ENCODE data around the gene NT5M. TPM values are rescaled to one million over a fixed set of nuclear protein-coding genes. Genes with fewer than 3 reads are reported as not detected.
"Not testable (repeated sequence)": the region's sequence is repeated elsewhere in the genome, so short reads cannot be mapped to it uniquely, and the experiment has no call there.

NT5M gene
- polyA plus RNA-seq, 3 donors: 0.23 to 0.57 (median 0.25) TPM

GRCh38 chr17:17300624-17301568 is 2.3 kb upstream of the NT5M start:
- no peak overlapping the region for H3K27ac ChIP-seq (ENCODE audit: low read depth in 1 of 2, low read length in 2 of 2)
- H2AFZ ChIP-seq (ENCODE audit: insufficient read depth, low read depth, low read length, poor library complexity, severe bottlenecking): peak overlapping the region; percentile 86
- Mint-ChIP-seq H3K9me3 (peaks cover 0 to 2% (median 0%) of the 10 kb centered on the region in 7 donors), H3K27ac (no peak overlapping the region), H3K4me1 (peaks cover 38% of the 10 kb centered on the region), H3K36me3 (no peaks in the 10 kb centered on the region), H3K4me3 (peak overlapping the region; percentile 67 to 81), H3K27me3 (ENCODE audit: low read depth in 3 of 3) (peaks cover 5 to 17% (median 7%) of the 10 kb centered on the region in 3 donors)
- H4K20me1 ChIP-seq (ENCODE audit: insufficient read depth, low read length): no peaks in the 10 kb centered on the region
- peaks cover 0 to 6% of the 10 kb centered on the region in 2 donors for H3K27me3 ChIP-seq (ENCODE audit: control insufficient read depth in 2 of 2, insufficient read depth in 2 of 2, low read length in 2 of 2)
- H3K4me3 ChIP-seq (replicated peaks in 1 of 3; ENCODE audit: low read depth in 2 of 3, low read length in 3 of 3): peak overlapping the region; percentile 7 to 73 (median 31)
- H3K79me2 ChIP-seq (ENCODE audit: insufficient read depth, low read length): no peaks in the 10 kb centered on the region
- H3K4me1 ChIP-seq (ENCODE audit: control insufficient read depth in 1 of 2, insufficient read depth in 2 of 2, low read length in 2 of 2): peaks cover 32 to 46% of the 10 kb centered on the region in 2 donors
- no peaks in the 10 kb centered on the region for H3K9me3 ChIP-seq (replicated peaks in 1 of 2; ENCODE audit: control insufficient read depth in 1 of 2, insufficient read depth in 1 of 2, low read length in 2 of 2)
- under 1% methylated on average over 33 of the region's 35 CpGs for WGBS (ENCODE audit: insufficient coverage)
- no peak for TF ChIP-seq CTCF (IDR thresholded peaks at IDR 0.05)
- intact Hi-C loops (cut with micrococcal nuclease): loop anchor here in 1 of 2 donors (10.0 kb wide), 1 partner anchor 296 kb away; no protein-coding TSS in a partner anchor
- H3K4me2 ChIP-seq (replicated peaks; ENCODE audit: extremely low read depth, low read length, poor library complexity, severe bottlenecking): peak overlapping the region; percentile 76
- no peaks in the 10 kb centered on the region for H3K36me3 ChIP-seq (replicated peaks in 1 of 2; ENCODE audit: control insufficient read depth in 1 of 2, insufficient read depth in 2 of 2, low read length in 2 of 2)
- peak; percentile 33 to 63 (median 45) for DNase-seq
- H3K9ac ChIP-seq (ENCODE audit: insufficient read depth, low read length, poor library complexity, severe bottlenecking): peak overlapping the region; percentile 6

- not testable (repeated sequence) for H3K36me3 Mint-ChIP-seq; DNase-seq; H3K27ac ChIP-seq (ENCODE audit: low read depth in 1 of 2, low read length in 2 of 2); H3K79me2 ChIP-seq (ENCODE audit: insufficient read depth, low read length); H3K36me3 ChIP-seq (replicated peaks in 1 of 2; ENCODE audit: control insufficient read depth in 1 of 2, insufficient read depth in 2 of 2, low read length in 2 of 2); H4K20me1 ChIP-seq (ENCODE audit: insufficient read depth, low read length); H3K4me3 ChIP-seq (replicated peaks in 1 of 3; ENCODE audit: low read depth in 2 of 3, low read length in 3 of 3); H3K4me2 ChIP-seq (replicated peaks; ENCODE audit: extremely low read depth, low read length, poor library complexity, severe bottlenecking); H3K27me3 ChIP-seq (ENCODE audit: control insufficient read depth in 2 of 2, insufficient read depth in 2 of 2, low read length in 2 of 2); H3K4me3 Mint-ChIP-seq; H2AFZ ChIP-seq (ENCODE audit: insufficient read depth, low read depth, low read length, poor library complexity, severe bottlenecking); H3K9me3 Mint-ChIP-seq; H3K9me3 ChIP-seq (replicated peaks in 1 of 2; ENCODE audit: control insufficient read depth in 1 of 2, insufficient read depth in 1 of 2, low read length in 2 of 2); H3K9ac ChIP-seq (ENCODE audit: insufficient read depth, low read length, poor library complexity, severe bottlenecking); H3K27ac Mint-ChIP-seq
- intact Hi-C loops (cut with micrococcal nuclease): loop anchor here in 1 of 2 donors (2.0 to 10.0 kb wide), 2 partner anchors 23 to 297 kb away; no protein-coding TSS in a partner anchor
- peaks cover 46% of the 10 kb centered on the region for H3K4me1 Mint-ChIP-seq
- H3K4me1 ChIP-seq (ENCODE audit: control insufficient read depth in 1 of 2, insufficient read depth in 2 of 2, low read length in 2 of 2): peaks cover 40 to 54% of the 10 kb centered on the region in 2 donors
- H3K27me3 Mint-ChIP-seq (ENCODE audit: low read depth in 3 of 3): peaks cover 5 to 17% (median 7%) of the 10 kb centered on the region in 3 donors
- 90% methylated on average over 11 of the region's 11 CpGs for WGBS (ENCODE audit: insufficient coverage)
These were observed 1.5 kb upstream of the NT5M start for GRCh38 chr17:17301659-17302058.
